Spleen (tissue), 11 donors: Measurements from ENCODE around the gene DTD1. TPM values are rescaled to one million over a fixed set of nuclear protein-coding genes. Genes with fewer than 3 reads are reported as not detected.

ENCODE experiments used
- DNase-seq: peaks from one replicate; pipeline ENCODE4 v3.0.0-alpha.2; 2020
- H3K27ac ChIP-seq, 8 donors: fragments of 200-600 bp; sonication (generic) in 7 of 8; 1 replicate in 4 of 8; 2 replicates in 4 of 8; pipeline versions ENCODE4 v1.5.0 to v1.8.0; 2016 to 2021; ENCODE audit warnings: inconsistent platforms in 4 of 8, mild to moderate bottlenecking in 4 of 8, moderate library complexity in 1 of 8
- H3K27me3 ChIP-seq, 7 donors: fragments of 200-600 bp; sonication (generic) in 6 of 7; replicated peaks in 1 of 7; 1 replicate in 4 of 7; 2 replicates in 3 of 7; pipeline versions ENCODE4 v1.5.0 to v1.8.0; 2016 to 2021; ENCODE audit warnings: inconsistent platforms in 3 of 7, mild to moderate bottlenecking in 1 of 7
- H3K36me3 ChIP-seq, 6 donors: fragments of 200-600 bp; sonication (generic) in 5 of 6; 1 replicate in 4 of 6; 2 replicates in 2 of 6; pipeline versions ENCODE4 v1.5.0 to v1.8.0; 2016 to 2021; ENCODE audit warnings: inconsistent platforms in 2 of 6
- H3K4me1 ChIP-seq, 6 donors: fragments of 200-600 bp; sonication (generic) in 5 of 6; 1 replicate in 3 of 6; 2 replicates in 3 of 6; pipeline versions ENCODE4 v1.5.0 to v1.8.0; 2016 to 2021; ENCODE audit warnings: inconsistent platforms in 3 of 6
- H3K4me3 ChIP-seq, 8 donors: fragments of 200-600 bp; sonication (generic) in 7 of 8; 1 replicate in 4 of 8; 2 replicates in 4 of 8; pipeline versions ENCODE4 v1.5.0 to v1.8.0; 2016 to 2021; ENCODE audit warnings: inconsistent platforms in 4 of 8, mild to moderate bottlenecking in 4 of 8, moderate library complexity in 2 of 8
- H3K9me3 ChIP-seq, 8 donors: fragments of 200-600 bp; sonication (generic) in 7 of 8; 1 replicate in 4 of 8; 2 replicates in 4 of 8; pipeline versions ENCODE4 v1.5.0 to v1.8.0; 2016 to 2021; ENCODE audit warnings: inconsistent platforms in 4 of 8
- POLR2A ChIP-seq, 3 donors: fragments of 450-650 bp; IDR thresholded peaks; one replicate each; pipeline ENCODE4 v1.5.1; 2017; ENCODE audit warnings: antibody characterized with exemption in 3 of 3, mild to moderate bottlenecking in 1 of 3
- POLR2AphosphoS5 ChIP-seq, 3 donors: sonication (generic); formaldehyde crosslinking; IDR thresholded peaks; one replicate each; pipeline ENCODE4 v1.5.1; 2017; ENCODE audit warnings: antibody characterized with exemption in 3 of 3
- WGBS, 5 donors: extraction: QIAGEN DNeasy Blood & Tissue Kit in 3 of 5; methylation state at CpG; one replicate each; pipeline versions ENCODE4 v1.1.5 to v1.1.7; 2013 to 2018; 5-methylcytosine and 5-hydroxymethylcytosine counted together
- intact Hi-C: fragments of 100-400 bp; cut with DNase I; formaldehyde crosslinking; loops from one replicate; pipeline ENCODE4 v1.15.0; 2023; ENCODE audit warnings: low total_unique reads
- polyA plus RNA-seq, 3 donors: library from polyadenylated mRNA; stranded (reverse); fragments of 200-250 nt; gene quantifications; one replicate each; pipeline ENCODE4 v1.2.1, GENCODE V29; 2013
- total RNA-seq, 7 donors: library from RNA; depleted of rRNA in 3 of 7; stranded (reverse); fragments of >200 nt in 3 of 7; fragmentation: NEBNext Ultra II Directional in 4 of 7; extraction: Animal tissue kit (Norgen Biotek cat#: 25700) in 4 of 7; gene quantifications; one replicate each; pipeline versions ENCODE4 v1.1.0 to v1.2.1, GENCODE V29; 2016 to 2021
- TF ChIP-seq, protein P1 (sequence below), 11 experiments: fragments of 200-600 bp in 7 of 11; fragments of 450-650 bp in 4 of 11; sonication (generic) in 4 of 11; IDR thresholded peaks in 8 of 11; conservative IDR thresholded peaks in 3 of 11; 1 replicate in 7 of 11; 2 replicates in 4 of 11; pipeline versions ENCODE4 v1.4.0 to v1.8.0; 2016 to 2021; ENCODE audit warnings: antibody characterized with exemption in 11 of 11, inconsistent platforms in 4 of 11, mild to moderate bottlenecking in 1 of 11
- donor health status: healthy with polysubstance abuse.
- donor health status: DM: no; HTN: no; CAD: no; lungs with moderate emphysema.
- donor health status: DM: no; HTN: no; CAD: no.
- donor health status: Bipolar disorder and iron deficiency.
- donor health status: healthy.
- donor health status: DM: no; HTN: no; CAD: no.
- donor health status: DM: yes; HTN: yes; CAD: no.

DTD1 gene
- total and polyA plus RNA-seq, 10 donors, result 17.4 to 29.7 (median 23.3) TPM

GRCh38 chr20:18702736-18703135, 114.9 kb downstream of the DTD1 start:
- 50 to 80% (median 75%) methylated on average over 3 of the region's 3 CpGs for WGBS, 5 donors
- no peaks in the 10 kb centered on the region for H3K27me3 ChIP-seq
- intact Hi-C loops, result no loop called here
- H3K27ac ChIP-seq, result no peak overlapping the region
- H3K4me3 ChIP-seq, result no peak overlapping the region
- TF ChIP-seq POLR2A (IDR thresholded peaks at IDR 0.05) (no peak), POLR2AphosphoS5 (IDR thresholded peaks at IDR 0.05) (no peak)
- TF ChIP-seq, protein P1, sequence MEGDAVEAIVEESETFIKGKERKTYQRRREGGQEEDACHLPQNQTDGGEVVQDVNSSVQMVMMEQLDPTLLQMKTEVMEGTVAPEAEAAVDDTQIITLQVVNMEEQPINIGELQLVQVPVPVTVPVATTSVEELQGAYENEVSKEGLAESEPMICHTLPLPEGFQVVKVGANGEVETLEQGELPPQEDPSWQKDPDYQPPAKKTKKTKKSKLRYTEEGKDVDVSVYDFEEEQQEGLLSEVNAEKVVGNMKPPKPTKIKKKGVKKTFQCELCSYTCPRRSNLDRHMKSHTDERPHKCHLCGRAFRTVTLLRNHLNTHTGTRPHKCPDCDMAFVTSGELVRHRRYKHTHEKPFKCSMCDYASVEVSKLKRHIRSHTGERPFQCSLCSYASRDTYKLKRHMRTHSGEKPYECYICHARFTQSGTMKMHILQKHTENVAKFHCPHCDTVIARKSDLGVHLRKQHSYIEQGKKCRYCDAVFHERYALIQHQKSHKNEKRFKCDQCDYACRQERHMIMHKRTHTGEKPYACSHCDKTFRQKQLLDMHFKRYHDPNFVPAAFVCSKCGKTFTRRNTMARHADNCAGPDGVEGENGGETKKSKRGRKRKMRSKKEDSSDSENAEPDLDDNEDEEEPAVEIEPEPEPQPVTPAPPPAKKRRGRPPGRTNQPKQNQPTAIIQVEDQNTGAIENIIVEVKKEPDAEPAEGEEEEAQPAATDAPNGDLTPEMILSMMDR (IDR thresholded peaks at IDR 0.05 in 8 of 11, conservative IDR thresholded peaks at IDR 0.05 in 3 of 11), result no peak
- H3K4me1 ChIP-seq, result peaks cover 0 to 17% (median 12%) of the 10 kb centered on the region in 6 donors
- no peak for DNase-seq
- H3K36me3 ChIP-seq, result peaks cover 0 to 7% (median 0%) of the 10 kb centered on the region in 6 donors
- no peaks in the 10 kb centered on the region for H3K9me3 ChIP-seq

DNA sequence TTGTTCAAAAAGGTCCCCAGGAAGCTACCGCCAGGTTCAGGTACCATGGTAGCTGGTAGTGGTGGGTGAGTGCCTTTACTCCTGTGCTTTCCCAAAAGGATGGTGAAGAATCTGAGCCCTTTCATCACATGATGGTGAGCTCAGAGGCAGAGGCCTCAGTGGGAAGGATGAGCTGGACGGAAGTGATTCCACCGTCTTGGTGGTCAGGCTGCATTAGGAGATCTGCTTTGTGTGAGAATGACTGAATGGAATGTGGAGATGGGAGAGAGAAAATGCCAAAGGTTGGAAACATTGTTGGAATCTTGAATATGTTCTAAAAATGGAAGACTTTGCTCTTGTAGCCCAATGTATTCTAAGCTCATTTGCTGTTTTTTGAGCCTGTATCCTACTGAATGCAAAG, 117.6 kb downstream of the DTD1 start:
- TF ChIP-seq POLR2A (IDR thresholded peaks at IDR 0.05) (no peak), POLR2AphosphoS5 (IDR thresholded peaks at IDR 0.05) (no peak)
- TF ChIP-seq, protein P1 (IDR thresholded peaks at IDR 0.05 in 8 of 11, conservative IDR thresholded peaks at IDR 0.05 in 3 of 11), result no peak
- Histone ChIP-seq H3K9me3 (no peaks in the 10 kb centered on the region), H3K27ac (no peak overlapping the region), H3K36me3 (no peaks in the 10 kb centered on the region), H3K27me3 (no peaks in the 10 kb centered on the region), H3K4me1 (peaks cover 0 to 17% (median 12%) of the 10 kb centered on the region in 6 donors), H3K4me3 (no peak overlapping the region)
- DNase-seq, result no peak
- 91 to 95% (median 92%) methylated on average over 3 of the region's 3 CpGs for WGBS, 5 donors
- intact Hi-C loops, result no loop called here

DNA sequence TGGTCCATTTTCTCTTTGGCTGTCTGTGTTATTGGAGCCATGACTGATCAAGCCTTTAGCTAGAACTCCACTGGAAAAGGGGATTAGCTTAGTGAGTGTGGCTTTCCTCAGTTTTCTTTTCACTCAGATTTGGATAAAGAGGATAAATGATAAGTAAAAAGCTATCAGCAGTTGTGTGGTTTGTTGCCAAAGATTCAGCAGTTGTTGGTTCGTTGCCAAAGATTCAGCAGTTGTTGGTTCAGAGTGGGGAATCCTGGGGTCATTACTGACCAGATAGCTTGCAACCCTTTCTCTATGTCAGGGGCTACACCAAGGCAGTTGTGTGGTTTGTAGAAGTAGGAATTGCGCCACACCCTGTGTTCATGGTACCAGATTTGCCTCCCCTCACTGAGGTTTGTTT, 118.1 kb downstream of the DTD1 start:
- TF ChIP-seq, protein P1 (IDR thresholded peaks at IDR 0.05 in 8 of 11, conservative IDR thresholded peaks at IDR 0.05 in 3 of 11), result no peak
- TF ChIP-seq POLR2A (IDR thresholded peaks at IDR 0.05) (no peak), POLR2AphosphoS5 (IDR thresholded peaks at IDR 0.05) (no peak)

GRCh38 chr20:18712131-18712530, 124.3 kb downstream of the DTD1 start:
- no peaks in the 10 kb centered on the region for H3K9me3 ChIP-seq
- H3K36me3 ChIP-seq, result peaks cover 0 to 10% (median 0%) of the 10 kb centered on the region in 6 donors
- 86 to 100% (median 94%) methylated on average over 1 of the region's 1 CpG for WGBS, 5 donors
- H3K27ac ChIP-seq, result no peak overlapping the region
- intact Hi-C loops, result no loop called here
- peaks cover 0 to 4% (median 0%) of the 10 kb centered on the region in 6 donors for H3K4me1 ChIP-seq
- H3K27me3 ChIP-seq, result no peaks in the 10 kb centered on the region
- DNase-seq, result no peak
- TF ChIP-seq POLR2AphosphoS5 (IDR thresholded peaks at IDR 0.05) (no peak), POLR2A (IDR thresholded peaks at IDR 0.05) (no peak)
- TF ChIP-seq, protein P1 (IDR thresholded peaks at IDR 0.05 in 8 of 11, conservative IDR thresholded peaks at IDR 0.05 in 3 of 11), result no peak
- no peak overlapping the region for H3K4me3 ChIP-seq

More for the DNA sequence above, 118.1 kb downstream of the DTD1 start:
- H3K27me3 ChIP-seq, result no peaks in the 10 kb centered on the region
- 72 to 88% (median 75%) methylated on average over 2 of the region's 2 CpGs for WGBS, 5 donors
- no peak for DNase-seq
- H3K9me3 ChIP-seq, result no peaks in the 10 kb centered on the region
- no peaks in the 10 kb centered on the region for H3K36me3 ChIP-seq
- peaks cover 0 to 17% (median 12%) of the 10 kb centered on the region in 6 donors for H3K4me1 ChIP-seq
- intact Hi-C loops, result no loop called here
- no peak overlapping the region for H3K4me3 ChIP-seq
- no peak overlapping the region for H3K27ac ChIP-seq
